DMS79 treated with DMSO at 0.1 percent for 48 hours (cell line): ENCODE measurements around the gene DHX29.
"Not testable (repeated sequence)": the region's sequence is repeated elsewhere in the genome, so short reads cannot be mapped to it uniquely, and the experiment has no call there.

Experiments used
- DNase-seq: peaks from one replicate; lab custom pipeline; 2025; lab: John Stamatoyannopoulos, UW

Gene DHX29, protein sequence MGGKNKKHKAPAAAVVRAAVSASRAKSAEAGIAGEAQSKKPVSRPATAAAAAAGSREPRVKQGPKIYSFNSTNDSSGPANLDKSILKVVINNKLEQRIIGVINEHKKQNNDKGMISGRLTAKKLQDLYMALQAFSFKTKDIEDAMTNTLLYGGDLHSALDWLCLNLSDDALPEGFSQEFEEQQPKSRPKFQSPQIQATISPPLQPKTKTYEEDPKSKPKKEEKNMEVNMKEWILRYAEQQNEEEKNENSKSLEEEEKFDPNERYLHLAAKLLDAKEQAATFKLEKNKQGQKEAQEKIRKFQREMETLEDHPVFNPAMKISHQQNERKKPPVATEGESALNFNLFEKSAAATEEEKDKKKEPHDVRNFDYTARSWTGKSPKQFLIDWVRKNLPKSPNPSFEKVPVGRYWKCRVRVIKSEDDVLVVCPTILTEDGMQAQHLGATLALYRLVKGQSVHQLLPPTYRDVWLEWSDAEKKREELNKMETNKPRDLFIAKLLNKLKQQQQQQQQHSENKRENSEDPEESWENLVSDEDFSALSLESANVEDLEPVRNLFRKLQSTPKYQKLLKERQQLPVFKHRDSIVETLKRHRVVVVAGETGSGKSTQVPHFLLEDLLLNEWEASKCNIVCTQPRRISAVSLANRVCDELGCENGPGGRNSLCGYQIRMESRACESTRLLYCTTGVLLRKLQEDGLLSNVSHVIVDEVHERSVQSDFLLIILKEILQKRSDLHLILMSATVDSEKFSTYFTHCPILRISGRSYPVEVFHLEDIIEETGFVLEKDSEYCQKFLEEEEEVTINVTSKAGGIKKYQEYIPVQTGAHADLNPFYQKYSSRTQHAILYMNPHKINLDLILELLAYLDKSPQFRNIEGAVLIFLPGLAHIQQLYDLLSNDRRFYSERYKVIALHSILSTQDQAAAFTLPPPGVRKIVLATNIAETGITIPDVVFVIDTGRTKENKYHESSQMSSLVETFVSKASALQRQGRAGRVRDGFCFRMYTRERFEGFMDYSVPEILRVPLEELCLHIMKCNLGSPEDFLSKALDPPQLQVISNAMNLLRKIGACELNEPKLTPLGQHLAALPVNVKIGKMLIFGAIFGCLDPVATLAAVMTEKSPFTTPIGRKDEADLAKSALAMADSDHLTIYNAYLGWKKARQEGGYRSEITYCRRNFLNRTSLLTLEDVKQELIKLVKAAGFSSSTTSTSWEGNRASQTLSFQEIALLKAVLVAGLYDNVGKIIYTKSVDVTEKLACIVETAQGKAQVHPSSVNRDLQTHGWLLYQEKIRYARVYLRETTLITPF (N-terminal part only)

GRCh38 chr5:55307383-55308253, at the start of gene DHX29, which contains the start of gene MTREX:
TSS of gene DHX29 (minus strand) at chr5:55307694. CDS start at chr5:55307573, 121 bp downstream.
TSS of gene MTREX (plus strand) at chr5:55307989. CDS start at chr5:55308014, 25 bp downstream.
- DNase-seq: peak; percentile 67

DNA sequence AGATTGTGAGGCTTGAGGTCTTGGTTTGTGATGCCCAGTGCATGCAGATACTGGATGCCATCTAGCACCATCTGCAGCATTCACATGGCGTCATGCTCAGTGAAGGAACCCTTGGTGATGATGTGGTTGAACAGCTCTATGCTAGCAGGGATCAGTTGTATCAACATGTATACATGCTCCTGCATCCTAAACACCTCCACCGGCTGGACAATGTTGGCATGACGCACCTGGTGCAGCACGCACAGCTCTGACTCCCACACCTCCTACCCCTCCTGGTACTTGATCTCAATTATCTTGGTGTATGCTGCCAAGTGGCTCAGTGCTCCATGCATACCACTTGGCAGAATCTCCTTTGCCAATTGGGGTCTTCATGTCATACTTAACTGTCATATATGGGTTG, 49.4 kb upstream of the DHX29 start:
- DNase-seq: no peak

- DNase-seq: no peak
These were observed 43.3 kb upstream of the DHX29 start for GRCh38 chr5:55350754-55351153.

DNA sequence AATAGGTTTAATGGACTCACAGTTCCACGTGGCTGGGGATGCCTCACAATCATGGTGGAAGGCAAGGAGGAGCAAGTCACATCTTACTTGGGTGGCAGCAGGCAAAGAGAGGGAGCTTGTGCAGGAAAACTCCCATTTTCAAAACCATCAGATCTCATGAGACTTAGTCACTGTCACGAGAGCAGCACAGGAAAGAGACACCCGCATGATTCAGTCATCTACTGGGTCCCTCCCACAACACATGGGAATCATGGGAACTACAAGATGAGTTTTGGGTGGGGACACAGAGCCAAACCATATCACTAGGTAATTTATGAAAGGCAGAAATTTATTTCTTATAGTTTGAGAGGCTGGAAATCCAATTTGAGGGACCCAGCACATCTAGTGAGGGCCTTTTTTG, 40.3 kb upstream of the DHX29 start:
- no peak for DNase-seq

DNA sequence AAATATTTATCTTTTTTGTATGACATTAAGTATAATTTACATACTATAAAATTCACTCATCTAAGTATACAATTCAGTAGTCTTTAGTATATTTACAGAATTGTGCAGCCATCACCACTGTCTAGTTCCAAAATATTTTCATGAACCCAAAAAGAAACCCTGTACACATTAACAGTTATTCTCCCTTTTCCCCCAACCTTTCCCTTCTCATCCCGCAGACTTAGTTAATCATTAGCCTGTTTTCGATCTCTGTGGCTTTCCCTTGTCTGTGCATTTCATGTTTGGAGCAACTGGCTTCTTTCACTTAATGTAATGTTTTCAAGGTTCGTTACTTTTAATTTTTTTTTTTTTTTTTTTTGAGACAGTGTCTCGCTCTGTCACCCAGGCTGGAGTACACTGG, 37.8 kb upstream of the DHX29 start:
- DNase-seq: no peak

DNA sequence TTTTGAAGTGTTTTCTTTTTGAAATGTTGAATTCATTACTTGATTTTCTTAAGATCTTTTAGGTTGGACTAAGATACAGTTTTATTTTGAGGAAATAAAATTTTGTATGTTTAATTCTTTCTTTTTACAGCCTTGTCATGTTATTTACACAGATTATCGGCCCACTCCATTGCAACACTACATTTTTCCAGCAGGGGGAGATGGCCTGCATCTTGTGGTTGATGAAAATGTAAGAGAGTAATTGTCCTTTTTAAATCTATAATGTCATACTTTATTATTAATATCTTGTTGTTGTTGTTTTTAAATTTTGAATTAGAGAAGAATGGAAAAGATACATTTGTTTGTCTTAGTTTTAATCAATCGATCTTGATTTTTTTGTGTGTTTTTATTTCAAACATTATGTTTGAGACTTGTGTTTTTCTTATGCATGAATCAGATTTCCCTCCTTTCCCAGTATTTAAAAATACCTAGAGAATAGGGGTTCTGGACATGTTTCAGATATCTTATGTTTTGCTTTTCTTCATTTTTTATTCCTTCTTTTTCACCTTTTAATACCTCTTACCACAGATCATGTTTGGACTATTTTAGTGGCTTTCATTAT, 37.0 kb upstream of the DHX29 start:
- DNase-seq: peak; percentile 0

- DNase-seq: no peak
These were observed 36.1 kb upstream of the DHX29 start for GRCh38 chr5:55343609-55344008.

DNA sequence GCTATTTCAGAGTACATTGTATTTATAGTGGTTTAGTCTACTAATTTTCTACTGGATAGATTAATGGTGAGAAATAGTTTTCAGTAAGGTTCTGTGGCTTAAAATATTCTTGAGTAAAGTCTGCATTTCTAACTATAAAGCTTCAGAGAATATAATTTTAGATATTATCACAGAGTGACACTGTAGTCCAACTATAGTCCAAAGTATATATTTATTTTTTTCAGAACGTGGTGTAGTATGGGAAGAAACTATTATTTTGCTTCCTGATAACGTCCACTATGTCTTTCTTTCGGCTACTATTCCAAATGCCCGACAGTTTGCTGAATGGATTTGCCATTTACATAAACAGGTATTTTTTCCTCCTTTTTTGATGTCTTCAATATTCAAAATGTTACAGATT, 35.6 kb upstream of the DHX29 start:
- no peak for DNase-seq

- DNase-seq: no peak
These were observed 31.3 kb upstream of the DHX29 start for GRCh38 chr5:55338810-55339243.

GRCh38 chr5:55338092-55338613, 30.7 kb upstream of the DHX29 start:
- DNase-seq: no peak

DNA sequence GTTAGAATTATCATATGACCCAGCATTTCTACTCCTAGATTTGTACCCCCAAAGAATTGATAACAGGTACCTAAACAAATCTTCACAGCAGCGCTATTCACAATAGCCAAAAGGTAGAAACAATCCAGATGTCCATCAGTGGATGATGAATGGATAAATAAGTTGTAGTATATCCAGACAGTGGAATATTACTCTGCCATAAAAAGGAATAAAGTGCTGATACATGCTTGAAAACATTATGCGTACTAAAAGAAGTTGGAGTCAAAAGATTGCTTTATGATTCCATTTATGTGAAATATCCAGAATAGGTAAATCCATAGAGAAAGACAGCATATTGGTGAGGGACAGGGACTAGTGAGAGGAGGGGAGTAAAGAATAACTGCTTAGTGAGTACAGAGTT, 26.3 kb upstream of the DHX29 start:
- no peak for DNase-seq

GRCh38 chr5:55333017-55333416, 25.5 kb upstream of the DHX29 start:
- DNase-seq: no peak

GRCh38 chr5:55331321-55331720, 23.8 kb upstream of the DHX29 start:
- DNase-seq: no peak

GRCh38 chr5:55327281-55327680, 19.8 kb upstream of the DHX29 start:
- no peak for DNase-seq

DNA sequence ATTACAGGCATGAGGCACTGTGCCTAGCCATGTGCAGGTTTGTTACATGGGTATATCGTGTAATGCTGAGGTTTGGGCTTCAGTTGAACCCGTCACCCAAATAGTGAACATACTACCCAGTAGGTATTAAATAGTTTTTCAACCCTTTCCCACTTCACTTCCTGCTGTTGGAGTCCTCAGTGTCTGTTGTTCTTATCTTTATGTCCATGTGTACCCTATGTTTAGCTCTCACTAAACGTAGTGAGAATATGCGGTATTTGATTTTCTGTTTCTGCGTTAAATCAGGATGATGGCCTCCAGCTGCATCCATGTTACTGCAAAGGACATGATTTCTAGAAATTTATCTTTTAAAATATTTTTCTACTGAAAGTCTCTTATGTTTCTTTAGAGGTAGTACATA, 18.1 kb upstream of the DHX29 start:
- DNase-seq: no peak

- peak; percentile 2 for DNase-seq
These were observed 17.4 kb upstream of the DHX29 start for GRCh38 chr5:55324815-55325418.

- no peak for DNase-seq
These were observed 16.5 kb upstream of the DHX29 start for GRCh38 chr5:55324006-55324405.

- no peak for DNase-seq
These were observed 13.1 kb upstream of the DHX29 start for GRCh38 chr5:55320571-55320970.

GRCh38 chr5:55319491-55319890, 12.0 kb upstream of the DHX29 start:
- no peak for DNase-seq

DNA sequence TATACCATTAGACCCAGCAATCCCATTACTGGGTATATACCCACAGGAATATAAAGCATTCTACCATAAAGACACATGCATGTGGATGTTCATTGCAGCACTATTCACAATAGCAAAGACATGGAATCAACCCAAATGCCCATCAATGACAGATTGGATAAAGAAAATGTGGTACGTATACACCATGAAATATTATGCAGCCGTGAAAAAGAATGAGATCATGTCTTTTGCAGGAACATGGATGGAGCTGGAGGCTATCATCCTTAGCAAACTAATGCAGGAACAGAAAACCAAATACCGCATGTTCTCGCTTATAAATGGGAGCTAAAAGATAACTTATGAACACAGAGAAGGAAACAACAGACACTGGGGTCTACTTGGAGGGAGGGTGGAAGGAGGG, 10.7 kb upstream of the DHX29 start:
- DNase-seq: not testable (repeated sequence)
